OCI-LY1 (cell line): ENCODE results near the gene PDZD2.

ENCODE experiments used
- H2AFZ ChIP-seq: fragments of 200-600 bp; sonication (generic), shearing (Covaris generic); 2 replicates; pipeline ENCODE4 v1.6.0; 2014; ENCODE audit warnings: antibody characterized with exemption, mild to moderate bottlenecking, low read length
- H3F3A ChIP-seq: fragments of 200-600 bp; sonication (generic), shearing (Covaris generic); 2 replicates; pipeline ENCODE4 v1.6.0; 2014; ENCODE audit warnings: mild to moderate bottlenecking, antibody characterized with exemption, low read length, moderate library complexity; ENCODE audit not compliant: insufficient read depth
- H3K27ac ChIP-seq: fragments of 200-600 bp; sonication (generic); 2 replicates; pipeline ENCODE4 v1.5.1; 2014; ENCODE audit warnings: low read length, mixed run types, mild to moderate bottlenecking, low read depth; ENCODE audit not compliant: poor library complexity, severe bottlenecking
- H3K27me3 ChIP-seq: fragments of 200-600 bp; sonication (generic); 2 replicates; pipeline ENCODE4 v1.6.0; 2014; ENCODE audit warnings: antibody characterized with exemption, mild to moderate bottlenecking, low read length, moderate library complexity; ENCODE audit not compliant: insufficient read depth
- H3K36me3 ChIP-seq: fragments of 200-600 bp; sonication (generic); 2 replicates; pipeline ENCODE4 v1.6.1; 2014; ENCODE audit warnings: mild to moderate bottlenecking, antibody characterized with exemption, low read length, moderate library complexity, mixed read lengths; ENCODE audit not compliant: insufficient read depth
- H3K4me1 ChIP-seq: fragments of 200-600 bp; sonication (generic); 2 replicates; pipeline ENCODE4 v1.5.1; 2014; ENCODE audit warnings: mild to moderate bottlenecking, low read length, moderate library complexity; ENCODE audit not compliant: insufficient read depth, severe bottlenecking
- H3K4me2 ChIP-seq: fragments of 200-600 bp; sonication (generic), shearing (Covaris generic); 2 replicates; pipeline ENCODE4 v1.6.1; 2014; ENCODE audit warnings: low read length
- H3K4me3 ChIP-seq: fragments of 200-600 bp; sonication (generic); 2 replicates; pipeline ENCODE4 v1.5.1; 2014; ENCODE audit warnings: low read length, low read depth, mild to moderate bottlenecking, mixed read lengths; ENCODE audit not compliant: poor library complexity, severe bottlenecking
- H3K79me2 ChIP-seq: fragments of 200-600 bp; shearing (Covaris generic); 2 replicates; pipeline ENCODE4 v1.6.1; 2016; ENCODE audit warnings: mixed run types, low read length, mixed read lengths; ENCODE audit not compliant: insufficient read depth
- H3K9ac ChIP-seq: fragments of 200-600 bp; sonication (generic), shearing (Covaris generic); 2 replicates; pipeline ENCODE4 v1.6.1; 2014; ENCODE audit warnings: mild to moderate bottlenecking, low read length, mixed read lengths
- H3K9me2 ChIP-seq: fragments of 200-600 bp; sonication (generic), shearing (Covaris generic); 2 replicates; pipeline ENCODE4 v1.6.1; 2014; ENCODE audit warnings: low read depth, mild to moderate bottlenecking, low read length, mixed read lengths
- H3K9me3 ChIP-seq: fragments of 200-600 bp; shearing (Covaris generic); 2 replicates; pipeline ENCODE4 v1.6.1; 2014; ENCODE audit warnings: low read length, mixed read lengths
- H4K20me1 ChIP-seq: fragments of 200-600 bp; sonication (generic), shearing (Covaris generic); 2 replicates; pipeline ENCODE4 v1.6.0; 2016; ENCODE audit warnings: mild to moderate bottlenecking, low read length; ENCODE audit not compliant: insufficient read depth
- CTCF ChIP-seq: fragments of 200-600 bp; sonication (generic), shearing (Covaris generic); IDR thresholded peaks from 2 replicates; pipeline ENCODE4 v1.5.1; 2017; ENCODE audit warnings: mild to moderate bottlenecking, antibody characterized with exemption, low read length, moderate library complexity, mixed read lengths
- EZH2 ChIP-seq: fragments of 200-600 bp; sonication (generic), shearing (Covaris generic); IDR thresholded peaks from 2 replicates; pipeline ENCODE4 v1.8.0; 2017; ENCODE audit warnings: borderline replicate concordance, mixed run types, mild to moderate bottlenecking, antibody characterized with exemption, low read length, moderate library complexity, mixed read lengths

PDZD2 gene

GRCh38 chr5:31992377-31992776, 353.4 kb downstream of the PDZD2 start:
- no peaks in the 10 kb centered on the region for H3K79me2 ChIP-seq
- no peaks in the 10 kb centered on the region for H3K27me3 ChIP-seq
- peaks cover 77% of the 10 kb centered on the region for H3K4me1 ChIP-seq
- H2AFZ ChIP-seq, result no peak overlapping the region
- no peaks in the 10 kb centered on the region for H3F3A ChIP-seq
- H3K9ac ChIP-seq, result peak overlapping the region; percentile 11
- H3K4me2 ChIP-seq, result peak overlapping the region; percentile 40
- H4K20me1 ChIP-seq, result no peaks in the 10 kb centered on the region
- H3K36me3 ChIP-seq, result no peaks in the 10 kb centered on the region
- no peaks in the 10 kb centered on the region for H3K9me2 ChIP-seq
- peak overlapping the region; percentile 90 for H3K27ac ChIP-seq
- H3K4me3 ChIP-seq, result no peak overlapping the region
- TF ChIP-seq EZH2, result no peak
- TF ChIP-seq CTCF, result no peak
- H3K9me3 ChIP-seq, result no peaks in the 10 kb centered on the region

- no peaks in the 10 kb centered on the region for H3K27me3 ChIP-seq
- H3K4me1 ChIP-seq, result peaks cover 86% of the 10 kb centered on the region
- peak overlapping the region; percentile 40 for H3K4me2 ChIP-seq
- no peak overlapping the region for H3K4me3 ChIP-seq
- peaks cover 5% of the 10 kb centered on the region for H3K36me3 ChIP-seq
- H4K20me1 ChIP-seq, result no peaks in the 10 kb centered on the region
- no peaks in the 10 kb centered on the region for H3K9me2 ChIP-seq
- peak overlapping the region; percentile 11 for H3K9ac ChIP-seq
- no peaks in the 10 kb centered on the region for H3F3A ChIP-seq
- peaks cover 4% of the 10 kb centered on the region; the same call in 1 of the 2 replicates for H3K79me2 ChIP-seq
- H3K9me3 ChIP-seq, result no peaks in the 10 kb centered on the region
- no peak overlapping the region for H2AFZ ChIP-seq
- H3K27ac ChIP-seq, result peak overlapping the region; percentile 90
- no peak for TF ChIP-seq CTCF
- no peak for TF ChIP-seq EZH2
These were observed 354.4 kb downstream of the PDZD2 start for GRCh38 chr5:31993165-31993961.

GRCh38 chr5:31995006-31995405, 356.1 kb downstream of the PDZD2 start:
- TF ChIP-seq CTCF, result no peak
- no peak for TF ChIP-seq EZH2
- Histone ChIP-seq H3K9ac (peak overlapping the region; percentile 76), H3K27me3 (no peaks in the 10 kb centered on the region), H3K9me3 (no peaks in the 10 kb centered on the region), H3K4me3 (peak overlapping the region; percentile 66), H3K36me3 (peaks cover 16% of the 10 kb centered on the region), H3K4me1 (peaks cover 100% of the 10 kb centered on the region), H2AFZ (no peak overlapping the region), H3K27ac (peak overlapping the region; percentile 90), H4K20me1 (no peaks in the 10 kb centered on the region), H3F3A (no peaks in the 10 kb centered on the region), H3K9me2 (no peaks in the 10 kb centered on the region), H3K4me2 (peak overlapping the region; percentile 67), H3K79me2 (peaks cover 4% of the 10 kb centered on the region; the same call in 1 of the 2 replicates)
